Stimulated activated CD8-positive, alpha-beta memory T cell treated with anti-CD3 and anti-CD28 coated beads, Interleukin-12 subunit alpha, Interleukin-12 subunit beta, amount 100 ng/mL, for 4 hours (primary cell): Measurements from ENCODE around the gene CUZD1.

Source experiments
- DNase-seq: peaks from one replicate; pipeline ENCODE4 v3.0.0-alpha.2; 2020; ENCODE audit warnings: low read depth

CUZD1 gene

DNA sequence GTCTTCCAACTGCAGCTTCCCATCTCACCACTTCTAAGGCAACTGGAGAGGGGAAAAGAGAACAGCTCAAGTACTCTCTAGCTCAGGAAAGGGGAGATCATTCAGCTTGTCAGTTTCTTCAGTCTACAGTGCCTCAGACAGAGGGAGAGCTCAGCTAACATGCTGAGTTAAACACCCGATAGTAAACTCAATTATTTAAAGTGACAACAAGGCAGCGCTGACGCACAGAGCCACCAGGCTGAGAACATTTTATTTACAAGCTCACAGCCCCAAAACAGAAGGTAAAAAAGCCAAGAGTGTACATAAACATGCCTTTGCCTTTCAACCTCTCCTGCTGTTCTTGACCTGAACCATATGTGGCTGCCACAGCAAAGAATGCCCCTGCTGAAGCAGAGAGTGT lies 10.1 kb upstream of the CUZD1 start:
- DNase-seq, result no peak

DNA sequence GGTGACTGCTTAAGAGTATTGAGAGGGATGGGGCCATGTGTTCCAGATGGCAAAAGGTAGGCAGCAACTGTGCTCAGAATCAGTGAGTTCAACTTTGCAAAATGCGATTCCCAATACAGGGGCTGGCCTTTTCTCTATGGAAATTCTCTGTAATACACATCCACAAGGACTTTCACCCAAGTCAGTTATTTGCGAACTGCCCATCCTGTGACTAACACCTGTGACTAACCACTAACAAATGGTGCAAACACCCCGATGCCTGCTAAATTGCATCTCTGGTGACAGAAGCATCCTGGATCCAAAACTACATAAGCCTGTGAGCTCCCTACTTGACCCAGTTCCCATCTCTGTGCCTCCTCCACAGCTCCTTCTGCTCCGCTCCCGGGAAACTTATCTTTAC lies 9.0 kb upstream of the CUZD1 start:
- DNase-seq, result no peak

DNA sequence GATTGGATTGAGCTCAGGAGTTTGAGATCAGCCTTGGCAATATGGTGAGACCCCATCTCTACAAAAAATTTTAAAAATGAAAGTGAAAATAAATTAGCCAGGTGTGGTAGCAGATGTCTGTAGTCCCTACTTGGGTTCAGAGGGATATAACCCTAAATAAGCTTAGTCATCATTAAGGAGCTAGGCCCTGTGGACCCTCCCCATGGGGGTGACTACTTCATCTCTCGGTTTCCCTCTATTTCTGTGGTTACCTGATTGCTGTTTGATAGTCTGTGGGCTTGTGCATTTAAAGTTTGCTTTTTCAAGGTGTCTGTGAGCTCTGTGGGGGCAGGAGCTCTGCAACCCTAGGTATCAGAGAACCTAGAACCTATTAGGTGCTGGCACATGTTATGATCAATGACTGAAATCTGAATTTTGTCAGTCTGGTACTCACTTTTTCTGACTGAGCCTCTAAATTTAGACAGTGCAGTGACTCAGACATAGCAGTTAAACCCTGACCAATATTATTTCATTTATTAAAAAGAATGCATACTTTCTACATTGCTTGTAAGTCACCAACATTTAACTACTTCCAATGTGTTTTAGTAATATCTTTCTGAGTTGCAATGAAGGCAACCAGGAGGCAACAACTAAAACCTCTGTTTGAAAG lies 8.1 kb upstream of the CUZD1 start:
- no peak for DNase-seq

DNA sequence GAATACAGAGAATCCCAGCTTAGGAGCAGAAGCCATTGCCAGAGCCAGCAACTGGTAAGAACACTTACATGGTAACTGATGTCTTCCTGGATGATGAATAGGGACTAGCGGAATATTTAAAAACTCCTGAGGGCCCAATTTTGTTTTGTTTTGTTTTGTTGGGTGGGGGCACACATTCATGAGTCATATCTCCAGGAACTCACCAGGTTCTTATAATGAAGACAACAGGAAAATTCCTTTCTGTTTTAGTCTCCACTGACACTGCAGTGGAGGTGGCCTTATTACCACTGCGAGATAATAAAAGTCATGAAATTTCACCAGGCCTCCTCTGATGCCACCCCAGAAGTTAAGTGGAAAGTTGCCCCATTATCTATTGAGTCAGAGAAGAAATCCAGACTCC lies 6.6 kb upstream of the CUZD1 start:
- DNase-seq, result no peak

DNA sequence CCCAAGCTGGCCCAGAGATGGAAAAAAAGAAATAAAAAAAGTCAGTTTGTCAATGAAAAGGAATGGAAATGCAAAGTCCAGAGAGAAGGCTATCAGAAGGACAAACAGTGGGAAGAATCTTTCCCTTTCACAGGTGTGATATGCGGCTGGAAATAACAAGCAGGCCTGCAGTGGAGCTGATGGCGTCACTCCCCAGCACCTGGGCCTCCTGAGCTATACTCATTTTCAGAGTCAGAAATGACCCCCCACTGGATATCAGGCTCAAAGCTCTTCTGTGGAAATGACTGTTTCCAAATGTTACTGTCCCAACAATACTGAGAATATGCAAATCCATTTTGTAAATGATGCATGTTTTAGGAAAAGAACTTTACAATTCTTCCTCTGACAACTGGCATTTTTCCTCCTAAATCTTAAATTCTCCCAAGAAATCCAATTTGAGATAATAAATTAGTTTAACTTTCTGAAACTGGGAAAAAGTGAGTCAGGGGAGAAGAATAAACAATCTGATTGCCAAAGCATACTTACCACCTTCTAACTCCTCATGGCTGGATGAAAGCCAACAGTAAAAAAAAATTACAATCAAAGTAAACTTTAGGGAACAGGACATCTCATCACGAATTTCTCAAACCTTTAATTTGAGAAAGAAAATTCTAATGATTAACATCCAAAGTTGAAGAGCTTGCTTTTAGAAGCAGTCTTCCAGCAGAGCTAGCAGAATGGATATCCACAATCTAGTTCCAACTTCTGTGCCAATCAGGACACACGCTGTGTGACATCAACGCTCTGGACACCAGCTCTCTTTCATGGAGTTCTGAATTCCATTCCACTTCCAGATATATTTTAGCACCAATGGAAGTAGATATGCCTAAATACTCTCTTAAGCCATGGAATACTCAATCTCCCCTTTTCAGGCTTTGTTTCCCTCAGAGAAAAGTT lies 5.3 kb upstream of the CUZD1 start:
- DNase-seq, result no peak

DNA sequence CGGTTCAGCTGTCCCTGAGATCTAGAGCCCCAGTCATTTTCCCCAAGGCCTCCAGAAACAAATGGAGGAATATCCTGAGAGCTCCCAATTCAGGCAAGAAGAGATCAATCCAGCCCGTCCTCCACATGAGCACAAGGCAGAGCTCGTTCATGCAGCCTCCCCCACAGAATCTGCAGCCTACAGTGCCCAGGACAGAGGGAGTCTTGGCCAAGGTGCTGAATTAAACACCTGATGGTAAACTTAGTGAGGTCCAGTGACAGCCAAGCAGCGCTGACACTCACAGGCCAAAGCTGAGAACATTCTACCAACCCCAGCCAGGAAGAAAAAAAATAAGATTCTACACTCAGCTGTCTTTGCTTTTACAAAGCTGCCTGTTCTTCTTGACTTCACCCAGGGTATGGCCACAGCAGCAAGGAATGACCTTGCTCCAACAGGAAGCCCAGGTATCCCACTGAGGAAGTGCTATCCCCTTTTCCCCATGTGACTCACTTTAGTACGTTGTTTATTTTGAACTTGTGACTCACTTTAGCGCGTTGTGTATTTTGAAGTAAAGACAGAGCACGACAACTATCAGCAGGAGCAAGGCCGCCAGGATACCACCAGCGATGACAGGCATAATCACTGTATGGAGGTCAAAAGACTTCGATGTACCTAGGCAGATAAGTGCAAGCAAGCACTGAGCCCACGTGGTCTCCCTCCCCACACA lies 4.4 kb upstream of the CUZD1 start:
- DNase-seq, result no peak

DNA sequence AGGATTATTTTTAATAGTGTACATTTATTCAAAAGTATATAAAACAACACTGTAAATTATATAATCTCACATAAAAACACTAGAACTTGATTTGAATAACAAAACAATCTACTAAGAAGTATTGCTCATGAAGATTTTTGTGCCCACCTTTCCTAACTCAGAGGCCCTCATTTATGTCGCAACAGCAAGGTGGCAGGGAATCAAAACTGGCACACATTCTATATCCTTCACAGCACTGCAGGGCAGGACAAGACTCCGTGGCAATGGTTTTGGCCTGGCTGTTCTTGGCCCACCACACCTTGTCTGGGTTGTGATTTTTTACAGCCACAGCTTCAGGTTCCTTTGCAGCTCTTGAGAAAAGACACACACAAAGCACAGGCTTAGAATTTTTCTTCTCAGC lies 3.4 kb upstream of the CUZD1 start:
- DNase-seq, result no peak

DNA sequence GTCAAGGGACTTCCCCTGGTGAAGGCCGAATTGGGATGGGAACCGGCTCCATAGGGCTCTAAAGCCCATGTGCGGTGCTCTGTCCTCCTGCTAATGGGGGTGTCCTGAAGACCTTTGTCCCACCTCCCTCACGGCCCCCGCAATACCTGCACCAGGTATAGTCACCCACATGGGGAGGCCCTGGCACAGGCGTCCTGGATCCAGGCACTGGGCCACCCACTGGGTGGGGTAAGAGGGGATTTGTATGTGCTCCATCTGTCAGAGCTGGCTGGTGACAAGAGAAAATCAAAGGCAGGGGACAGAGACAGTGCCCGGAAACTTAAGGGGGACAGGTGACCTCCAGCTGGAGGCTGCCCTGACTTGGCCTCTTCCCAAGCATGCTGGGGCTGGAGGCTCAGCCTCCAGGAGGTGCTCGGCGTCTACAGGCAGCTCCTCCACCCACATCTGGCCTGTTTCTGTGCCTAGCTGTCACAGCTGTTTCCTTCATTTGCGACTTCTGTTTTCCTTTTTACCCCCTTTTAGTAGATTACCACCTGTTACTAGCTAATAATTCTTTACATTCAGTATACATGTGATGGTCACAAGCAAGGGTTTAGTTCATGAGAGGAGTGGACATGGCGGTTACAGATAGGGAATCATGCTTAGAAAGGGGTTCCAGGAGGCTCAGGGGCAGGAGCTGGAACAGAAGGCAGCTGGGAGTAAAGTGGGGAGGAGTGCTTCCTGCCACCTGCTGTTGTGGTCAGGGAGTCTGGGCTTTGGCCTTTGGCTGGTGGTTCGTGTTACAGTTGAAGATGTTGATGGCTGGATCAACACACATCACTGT lies 2.3 kb upstream of the CUZD1 start:
- DNase-seq, result no peak

DNA sequence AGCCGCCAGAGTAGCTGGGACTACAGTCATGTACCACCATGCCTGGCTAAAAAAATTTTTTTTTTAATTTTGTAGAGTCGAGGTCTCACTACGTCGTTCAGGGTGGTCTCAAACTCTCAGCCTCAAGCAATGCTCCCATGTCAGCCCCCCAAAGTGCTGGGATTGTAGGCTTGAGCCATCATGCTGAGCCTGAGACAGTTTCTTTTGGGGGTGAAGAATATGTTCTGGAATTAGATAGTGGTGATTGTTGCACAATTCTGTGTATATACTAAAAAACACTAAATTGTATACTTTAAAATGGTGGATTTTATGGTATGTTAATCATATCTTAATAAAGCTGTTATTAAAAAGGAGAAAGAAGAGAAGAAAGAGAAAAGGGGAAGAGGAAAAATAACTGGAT lies 1.5 kb downstream of the CUZD1 start:
- no peak for DNase-seq

DNA sequence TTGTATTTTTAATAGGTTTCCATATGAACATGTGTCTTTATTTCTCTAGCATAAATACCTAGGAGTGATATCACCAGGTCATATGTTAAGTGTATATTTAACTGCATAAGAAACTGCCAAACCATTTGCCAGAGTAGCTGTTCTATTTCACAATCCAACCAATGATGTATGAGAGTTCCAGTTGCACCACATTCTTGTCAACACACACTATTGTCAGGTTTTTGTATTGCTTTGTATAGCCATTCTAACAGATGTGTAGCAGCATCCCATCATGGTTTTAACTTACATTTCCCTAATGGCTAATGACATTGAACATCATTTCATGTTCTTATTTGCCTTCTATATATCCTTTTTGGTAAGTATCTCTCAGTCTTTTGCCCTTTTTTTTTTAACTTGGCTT lies 4.1 kb downstream of the CUZD1 start:
- no peak for DNase-seq

DNA sequence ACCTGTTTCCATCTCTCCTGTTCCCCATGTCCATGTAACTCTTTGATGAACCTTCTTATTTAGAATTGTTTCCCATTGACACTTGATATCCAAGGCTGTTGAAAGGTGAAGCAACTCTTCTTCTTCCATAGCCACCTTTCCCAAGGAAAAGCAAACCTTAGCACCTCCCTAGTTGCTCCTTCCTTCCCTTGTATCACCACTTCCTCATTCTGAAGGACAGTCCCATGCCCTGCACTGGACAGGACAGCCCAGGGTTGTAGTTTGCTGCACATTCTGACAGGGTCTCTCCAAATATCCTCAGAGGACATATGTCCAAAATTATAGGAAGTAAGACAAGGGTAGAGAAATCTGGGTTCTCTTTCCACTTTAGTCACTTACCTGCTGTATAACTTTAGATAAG lies 6.2 kb downstream of the CUZD1 start:
- no peak for DNase-seq

DNA sequence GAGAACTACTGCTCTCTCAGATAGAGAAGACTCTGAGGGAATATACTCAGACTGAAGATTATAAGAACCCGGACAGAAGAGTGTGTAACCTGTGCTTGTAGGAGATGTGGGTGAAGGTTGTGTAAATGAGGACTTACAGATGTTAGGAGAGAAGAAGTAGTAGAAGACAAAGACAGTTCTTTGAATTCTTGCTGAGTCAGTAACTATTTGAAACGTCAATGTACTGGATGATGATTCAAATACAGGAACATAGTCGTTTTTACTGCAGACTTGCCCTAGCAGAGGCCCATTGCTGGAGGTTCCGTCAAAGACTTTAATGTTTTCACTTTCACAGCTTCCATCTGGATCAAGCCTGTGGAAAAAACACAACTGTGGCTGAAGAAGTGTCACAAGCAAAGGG lies 6.8 kb downstream of the CUZD1 start:
- no peak for DNase-seq

DNA sequence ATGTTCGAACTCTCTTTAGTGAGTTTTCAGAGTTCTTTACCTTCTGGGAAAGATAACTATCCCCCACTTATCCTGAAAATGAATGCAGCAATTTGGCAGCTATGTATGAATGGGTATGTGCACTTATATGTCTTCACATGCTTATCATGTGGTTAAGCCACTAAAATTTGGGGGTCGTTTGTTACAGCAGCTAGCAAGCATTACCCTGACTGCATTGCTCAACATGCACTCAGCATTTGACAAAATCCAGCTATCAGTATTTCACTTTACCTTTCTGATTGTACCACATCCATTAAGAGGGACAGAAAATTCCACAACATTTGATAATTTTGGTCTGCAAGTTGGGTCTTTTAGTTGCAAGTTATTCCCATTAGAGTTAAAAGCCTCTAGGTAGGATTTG lies 9.7 kb downstream of the CUZD1 start:
- no peak for DNase-seq

DNA sequence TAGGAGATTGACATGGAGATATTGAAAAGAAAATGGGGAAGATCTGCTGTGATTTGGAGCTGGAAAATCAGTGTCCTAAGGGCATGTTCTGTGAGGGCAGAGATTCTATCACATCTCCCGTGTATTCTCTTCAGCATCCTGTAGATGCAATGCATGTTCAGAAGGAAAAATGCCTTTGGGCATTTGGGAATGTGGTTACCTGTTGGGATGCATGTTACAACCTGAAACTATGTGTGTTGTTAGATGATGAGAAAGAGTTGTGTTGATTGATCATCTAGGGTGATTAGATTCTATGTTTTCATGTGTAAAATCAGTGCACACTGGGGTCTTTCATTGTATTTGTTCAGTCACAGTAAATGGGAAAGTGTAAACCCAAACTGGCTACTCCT lies 14.7 kb downstream of the CUZD1 start:
- DNase-seq, result no peak

DNA sequence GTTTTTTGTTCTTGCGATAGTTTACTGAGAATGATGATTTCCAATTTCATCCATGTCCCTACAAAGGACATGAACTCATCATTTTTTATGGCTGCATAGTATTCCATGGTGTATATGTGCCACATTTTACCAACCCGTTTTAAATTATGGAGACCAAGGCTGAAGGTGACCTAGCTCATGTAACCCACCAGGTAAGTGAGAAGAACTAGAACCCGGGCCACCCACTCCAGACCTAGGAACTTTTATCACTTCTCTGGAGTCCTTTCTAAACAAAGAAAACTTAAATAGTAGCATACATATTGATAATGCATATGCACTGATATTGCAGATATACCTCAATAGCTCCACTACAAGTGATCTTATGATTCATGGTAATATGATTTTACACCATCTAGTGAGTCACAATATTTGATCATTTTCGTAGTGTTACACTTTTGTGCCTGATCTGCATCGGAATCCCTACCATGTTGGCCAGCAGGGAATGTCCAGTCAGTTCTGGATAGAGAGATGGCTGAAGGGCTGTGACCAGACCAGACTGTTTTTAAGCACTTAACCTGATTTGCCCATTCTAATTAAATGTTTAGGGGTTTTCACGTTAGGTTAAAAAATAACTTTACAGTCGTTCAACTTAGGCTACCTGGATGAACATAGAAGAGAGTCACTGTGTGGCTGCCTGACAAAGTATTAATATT lies 15.2 kb downstream of the CUZD1 start:
- DNase-seq, result no peak

DNA sequence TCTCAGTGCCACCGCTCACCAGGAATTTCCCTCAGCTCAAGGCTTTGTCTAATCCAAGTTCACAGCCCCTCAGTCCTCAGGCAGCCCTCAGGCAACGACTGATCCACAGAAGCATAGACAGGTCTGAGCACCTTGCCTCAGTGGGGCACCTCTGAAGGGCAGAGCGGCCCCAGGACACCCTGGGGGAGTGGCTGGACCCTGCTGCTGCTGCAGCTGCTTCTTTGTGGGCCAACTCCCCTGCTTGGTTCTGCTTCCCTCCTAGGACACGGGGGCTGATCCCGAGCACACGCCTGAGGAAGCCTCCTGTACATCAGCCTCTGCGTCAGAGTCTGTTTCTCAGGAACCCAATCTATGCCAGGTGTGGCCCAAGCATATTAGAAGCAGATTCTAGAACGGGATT lies 16.2 kb downstream of the CUZD1 start:
- DNase-seq, result no peak

DNA sequence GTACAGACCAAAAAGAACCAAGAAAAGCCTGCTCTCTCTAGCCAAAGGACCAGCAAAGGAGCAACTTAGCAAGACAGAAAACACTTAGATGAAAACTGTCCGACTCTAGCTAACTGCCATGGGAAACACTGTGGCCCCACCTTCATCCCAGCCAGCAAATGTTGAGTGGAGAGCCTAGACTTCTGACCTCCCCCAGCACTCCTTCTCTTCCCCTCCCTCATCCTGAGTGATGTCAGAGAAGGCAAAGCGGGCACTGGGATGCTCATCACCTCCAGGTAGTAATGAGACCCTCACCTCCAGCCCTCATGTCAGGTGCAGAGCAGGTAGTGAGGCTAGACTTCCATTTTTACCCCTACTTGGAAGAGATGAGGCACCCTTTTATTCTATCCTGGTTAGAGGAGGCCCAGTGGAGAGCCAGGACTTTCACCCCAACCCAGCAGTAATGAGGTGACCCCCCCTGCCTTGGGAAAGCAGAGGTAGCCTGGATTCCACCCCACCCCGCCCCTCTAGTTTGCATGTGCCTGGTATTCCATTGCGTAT lies 16.9 kb downstream of the CUZD1 start:
- DNase-seq, result no peak

DNA sequence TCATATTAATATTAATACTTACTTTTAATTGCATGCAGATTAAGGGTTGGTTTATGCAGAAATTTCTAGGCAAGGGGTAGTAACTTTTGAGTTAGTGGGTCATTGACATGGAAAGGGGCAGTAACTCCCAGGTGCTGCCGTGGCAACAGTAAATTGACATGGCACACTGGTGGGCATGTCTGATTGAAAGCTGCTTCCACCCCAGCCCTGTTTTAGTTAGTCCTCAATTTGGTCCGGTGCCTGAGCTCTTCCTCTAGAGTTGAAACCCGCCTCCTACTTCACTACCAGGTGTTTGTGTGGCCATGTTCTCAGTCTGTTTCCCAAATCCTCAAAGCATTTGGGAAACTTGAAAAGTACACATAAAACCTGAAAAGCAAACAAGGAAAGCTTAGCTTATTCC lies 18.4 kb downstream of the CUZD1 start:
- DNase-seq, result no peak

DNA sequence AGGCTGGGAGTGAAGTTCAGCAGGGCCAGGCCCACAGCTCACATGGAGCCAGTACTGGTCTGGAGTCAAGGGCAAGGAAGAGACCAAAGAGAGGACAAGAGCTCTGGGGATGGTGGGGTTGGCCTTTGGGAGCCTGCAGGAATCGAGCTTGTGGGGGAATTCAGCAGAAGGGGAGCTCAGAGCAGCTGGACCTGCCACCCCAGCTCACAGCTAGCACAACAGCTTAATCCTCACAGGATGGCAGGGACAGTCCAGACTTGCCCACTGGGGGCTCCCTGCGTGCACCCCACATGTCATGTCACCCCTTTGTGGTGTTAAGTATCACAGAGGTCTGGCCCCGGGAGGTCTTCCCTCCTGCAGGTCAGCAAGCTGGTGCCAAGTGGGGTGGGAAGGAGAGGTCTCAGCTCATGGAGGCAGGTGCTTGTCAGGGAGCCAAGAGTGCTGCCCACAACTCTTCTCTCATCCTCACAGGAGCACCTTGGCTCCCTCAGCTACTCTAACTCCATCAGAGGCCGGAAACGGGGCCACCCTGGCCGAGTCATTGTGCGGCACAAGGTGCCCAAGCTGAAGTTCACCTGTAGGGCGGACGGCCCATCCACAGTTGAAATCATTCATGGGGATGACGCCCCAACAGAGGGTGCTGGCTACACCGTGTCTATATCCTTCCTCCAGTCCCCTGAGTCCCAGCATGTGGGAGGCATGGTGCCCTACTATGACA lies 22.5 kb downstream of the CUZD1 start:
- DNase-seq, result no peak

DNA sequence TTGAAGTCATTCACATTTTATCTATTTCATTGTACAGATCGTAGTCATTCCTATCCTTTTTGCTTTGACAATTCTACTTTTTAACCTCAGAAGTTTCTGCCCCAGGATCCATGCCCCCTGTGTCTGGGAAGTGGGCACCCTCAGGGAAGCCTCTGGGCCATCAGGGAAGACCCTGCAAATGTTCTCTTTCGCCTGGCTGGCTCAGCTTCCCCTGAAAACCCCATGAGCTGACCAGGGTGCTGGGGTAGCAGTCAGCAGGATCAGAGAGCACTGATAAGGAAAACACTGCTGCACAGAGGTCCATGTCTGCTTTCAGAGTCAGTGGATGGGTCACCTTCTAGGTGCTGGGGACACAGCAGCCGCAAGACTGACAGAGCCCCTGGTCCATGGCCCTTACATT lies 23.8 kb downstream of the CUZD1 start:
- DNase-seq, result no peak

DNA sequence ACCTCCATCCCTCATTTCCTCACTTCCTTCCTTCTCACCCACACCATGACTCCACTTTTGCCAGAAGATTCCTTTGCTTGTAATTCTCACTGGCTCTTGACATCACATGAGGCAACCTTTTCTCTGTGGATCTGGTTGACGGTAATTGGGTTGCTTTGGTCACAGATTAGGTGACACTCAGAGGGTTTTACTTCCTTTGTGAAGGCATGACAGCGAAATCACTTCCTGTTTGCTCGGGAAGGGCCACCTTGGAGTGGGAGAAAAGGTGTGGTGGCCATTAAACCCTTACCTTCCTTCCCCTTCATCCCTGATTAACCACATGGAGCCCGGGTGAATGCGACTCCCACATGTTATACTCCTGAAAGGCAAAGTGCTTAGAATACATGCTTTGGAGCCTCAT lies 30.2 kb downstream of the CUZD1 start:
- DNase-seq, result no peak
